KG1 (cell line): Measurements from ENCODE around the gene COL25A1.

Experiments
- DNase-seq: peaks from one replicate; lab custom pipeline; 2025; lab: John Stamatoyannopoulos, UW

The COL25A1 gene

DNA sequence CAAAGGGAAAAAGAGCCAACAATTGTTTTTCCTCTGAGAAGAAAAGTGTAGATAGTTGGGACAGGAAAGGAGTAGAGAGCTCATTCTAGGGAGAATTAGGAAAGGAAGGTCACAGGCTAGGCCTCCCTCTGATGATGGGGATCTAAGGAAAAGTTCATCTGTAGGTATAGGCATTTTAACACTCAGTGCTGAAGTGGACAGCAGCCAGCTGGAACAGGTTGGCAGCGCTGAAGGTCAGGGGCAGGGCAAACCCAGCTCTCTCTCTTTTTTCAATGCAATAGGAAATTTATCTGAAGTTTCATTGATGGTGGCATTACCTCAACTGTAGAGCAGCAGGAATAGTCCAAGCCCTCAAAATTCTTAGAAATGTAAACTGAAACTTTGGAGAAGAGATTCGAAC is 441.1 kb downstream of the COL25A1 start:
- DNase-seq: no peak

DNA sequence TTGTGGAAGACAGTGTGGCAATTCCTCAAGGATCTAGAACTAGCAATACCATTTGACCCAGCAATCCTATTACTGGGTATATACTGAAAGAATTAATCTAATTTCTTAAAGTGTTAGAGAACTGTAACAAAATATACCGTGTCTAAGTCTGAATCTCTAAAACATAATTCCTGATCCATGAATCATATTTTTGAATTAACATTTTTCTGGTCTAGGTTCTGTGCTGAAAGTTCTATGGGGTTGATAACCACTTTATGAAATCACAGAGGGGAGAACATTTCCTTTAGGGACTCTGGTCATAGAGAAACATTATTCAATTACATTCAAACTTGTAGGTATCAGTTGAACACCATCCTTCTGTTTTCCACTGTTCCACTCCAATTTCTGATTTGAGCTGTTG is 447.7 kb downstream of the COL25A1 start:
- no peak for DNase-seq

DNA sequence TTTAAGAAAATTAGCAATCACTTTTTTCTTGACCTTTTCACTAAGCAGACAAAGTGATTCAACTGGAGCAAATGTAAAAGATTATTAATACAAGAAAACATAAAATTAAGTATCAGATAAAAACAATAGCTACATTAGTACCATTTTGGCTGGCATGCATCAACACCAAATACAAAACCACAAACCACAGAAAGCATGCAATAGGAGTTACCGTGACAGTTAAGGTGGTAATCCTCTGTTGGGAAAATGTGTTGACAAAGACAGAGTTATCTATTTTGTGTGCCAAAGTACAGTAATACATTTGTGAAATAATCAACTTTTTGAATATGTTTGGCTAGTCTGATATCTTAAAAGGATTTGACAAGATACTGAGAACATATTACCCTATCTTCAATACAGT is 449.8 kb downstream of the COL25A1 start:
- DNase-seq: no peak

DNA sequence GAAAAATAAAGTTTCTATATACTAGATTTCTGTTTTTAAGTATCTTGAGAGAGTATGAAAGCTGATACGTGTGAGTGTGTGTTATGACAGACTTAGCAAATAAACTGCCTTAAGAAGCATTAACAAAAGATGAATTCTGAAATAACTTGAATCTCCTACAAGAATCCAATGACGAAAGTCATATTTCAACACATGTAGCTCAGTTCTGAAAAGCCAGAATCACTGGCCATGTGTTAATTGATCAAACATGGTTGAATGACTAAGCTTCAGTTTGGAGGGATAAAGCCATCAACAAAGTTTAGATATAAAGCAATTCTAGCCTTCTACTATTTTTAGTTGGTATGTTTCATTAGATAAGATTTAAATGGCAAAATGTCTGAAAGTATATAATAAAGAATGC is 451.1 kb downstream of the COL25A1 start:
- no peak for DNase-seq

DNA sequence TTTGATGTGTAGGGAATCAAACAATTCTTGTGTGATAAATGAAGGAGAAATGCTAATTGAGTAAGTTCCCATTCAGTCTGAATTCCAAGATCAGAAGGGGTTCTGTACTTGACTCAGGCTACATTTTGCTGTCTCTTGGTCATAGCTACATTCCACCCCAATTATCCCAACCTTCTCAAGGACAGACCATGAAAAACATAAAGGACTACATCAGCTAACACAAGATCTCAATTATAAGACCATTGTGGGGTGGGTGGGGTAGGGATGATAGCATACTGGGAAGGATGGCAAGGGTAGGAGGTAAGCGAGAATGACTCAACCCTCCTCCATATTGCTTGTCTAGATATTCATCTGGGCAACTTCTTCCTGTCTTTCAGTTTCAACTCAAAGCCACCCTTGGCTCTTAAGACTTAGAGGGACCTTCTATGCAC is 452.2 kb downstream of the COL25A1 start:
- DNase-seq: no peak

DNA sequence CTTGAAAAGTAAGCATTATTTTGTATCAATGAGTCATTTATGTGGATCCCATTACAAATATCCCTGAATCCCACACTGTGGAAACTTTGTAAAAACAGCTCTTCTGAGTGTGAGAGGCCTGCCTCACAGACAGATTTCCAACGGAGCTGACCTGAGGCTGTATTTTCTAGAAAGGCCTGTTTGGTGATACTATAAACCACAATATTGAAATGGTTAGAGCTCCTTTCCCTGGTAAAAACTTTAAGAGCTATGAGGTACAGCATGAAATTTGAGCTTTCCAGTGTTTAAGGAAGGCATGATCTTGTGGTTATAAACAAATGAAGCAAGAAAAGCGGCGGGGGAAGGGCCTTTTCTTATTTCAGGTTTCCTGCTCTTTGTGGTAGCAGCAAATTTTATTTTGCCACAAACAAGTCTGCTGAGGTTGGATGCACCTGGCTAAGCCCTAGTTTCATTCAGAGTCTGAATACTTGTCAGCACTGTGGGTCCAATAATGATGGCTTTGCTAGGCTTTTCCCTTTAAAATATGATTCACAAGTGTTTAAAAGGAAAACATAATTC is 452.8 kb downstream of the COL25A1 start:
- DNase-seq: no peak

DNA sequence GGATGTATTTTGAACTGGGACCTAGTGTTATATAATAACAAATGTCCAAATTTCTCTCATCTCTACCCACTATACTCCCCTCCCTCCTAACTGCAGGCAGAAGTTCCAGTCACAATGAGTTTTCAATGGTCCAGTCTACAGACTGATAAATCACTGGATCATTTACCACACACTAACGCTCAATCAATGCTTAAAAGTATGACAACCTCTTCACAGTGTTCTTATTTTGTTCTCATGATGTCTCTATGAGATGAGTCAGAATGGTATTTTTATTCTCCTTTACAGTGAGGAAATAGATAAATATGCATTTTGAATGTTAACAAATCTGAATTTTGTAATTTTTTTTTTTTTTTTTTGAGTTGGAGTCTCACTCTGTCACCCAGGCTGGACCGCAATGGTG is 455.9 kb downstream of the COL25A1 start:
- no peak for DNase-seq

DNA sequence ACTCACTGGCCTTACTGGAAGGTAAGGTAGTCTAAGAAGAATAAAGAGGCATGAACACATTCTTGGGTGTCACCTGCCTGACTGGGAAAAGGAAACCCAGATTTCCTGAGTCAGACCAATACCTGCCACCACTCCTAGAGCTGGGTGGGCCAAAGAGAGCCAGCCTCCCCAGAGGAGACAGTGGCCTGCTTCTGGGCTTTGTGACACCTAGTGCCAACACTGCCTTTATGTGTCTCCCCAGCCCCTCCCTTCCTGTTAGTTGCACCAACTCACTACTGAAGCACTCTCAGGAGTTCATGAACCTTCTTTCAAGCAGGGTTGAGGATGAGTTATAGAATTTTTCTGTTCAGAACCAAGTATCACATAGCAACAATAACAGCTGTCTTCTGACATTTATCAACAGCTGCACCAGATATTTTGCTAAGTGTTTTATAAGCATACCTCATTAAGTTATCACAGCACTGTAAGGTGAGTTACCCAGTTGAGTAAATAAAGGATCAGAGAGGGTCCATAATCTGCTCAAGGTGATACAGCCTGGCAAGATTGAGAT is 462.0 kb downstream of the COL25A1 start:
- no peak for DNase-seq

DNA sequence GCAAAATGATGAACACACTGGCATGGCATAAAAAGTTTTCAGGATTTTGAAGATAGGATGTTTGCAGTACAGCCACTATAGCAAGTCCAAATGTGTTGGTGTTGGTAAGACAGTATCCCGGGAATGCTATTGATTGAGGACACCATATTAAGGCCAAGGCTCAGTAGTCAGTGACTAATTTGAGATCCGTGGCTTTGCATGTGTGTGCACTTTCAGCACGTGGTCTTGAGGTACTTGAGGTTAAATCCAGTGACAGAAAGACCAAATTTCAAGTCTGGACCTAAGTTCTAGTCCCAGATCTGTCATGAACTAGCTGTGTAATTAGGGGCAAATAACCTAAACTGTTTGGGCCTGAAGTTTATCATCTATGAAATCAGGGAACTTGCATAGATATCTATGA is 463.1 kb downstream of the COL25A1 start:
- DNase-seq: no peak

DNA sequence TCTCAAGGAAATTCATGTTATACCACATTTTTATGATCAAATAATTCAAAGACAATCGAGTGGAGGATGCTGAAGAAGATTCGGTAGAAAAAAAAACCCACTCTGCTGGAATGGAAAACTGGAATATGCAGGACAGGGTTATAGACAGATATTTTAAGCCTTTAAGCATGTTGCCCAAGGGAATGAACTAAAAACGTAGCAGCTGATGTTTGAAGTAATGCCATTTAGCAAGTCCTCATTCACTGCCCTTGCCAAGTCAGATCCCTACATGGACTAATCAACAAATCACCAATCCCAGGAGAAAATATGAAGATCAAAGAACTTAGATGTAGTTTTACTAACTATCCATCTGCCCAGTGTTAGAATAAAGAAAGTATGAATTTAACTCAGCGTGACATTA is 464.0 kb downstream of the COL25A1 start:
- DNase-seq: no peak

DNA sequence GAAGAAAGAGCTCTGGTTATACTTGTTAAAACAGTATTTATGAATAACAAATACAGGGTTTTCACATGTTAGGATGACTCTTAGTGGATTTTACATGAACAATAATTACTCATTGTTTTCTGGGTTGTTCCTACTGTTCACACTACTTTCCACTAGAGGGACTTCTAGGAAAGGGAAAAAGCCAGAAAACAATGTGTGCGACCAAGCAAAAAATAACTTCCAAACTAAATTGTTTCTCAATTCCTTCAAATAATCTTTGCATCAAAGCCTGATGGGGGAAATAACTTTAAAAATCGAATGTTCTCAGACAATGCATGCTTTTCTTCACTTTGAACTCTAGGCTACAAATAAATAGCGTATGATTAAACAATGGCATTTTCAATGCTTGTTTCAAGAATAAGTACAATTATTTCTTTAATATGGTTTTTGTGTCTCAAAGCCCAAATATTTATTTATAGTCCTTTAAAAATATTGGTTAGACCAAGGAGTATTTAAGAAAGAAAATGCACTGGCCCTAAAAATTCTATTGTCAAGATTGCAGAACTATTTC is 467.5 kb downstream of the COL25A1 start:
- peak; percentile 40 for DNase-seq

DNA sequence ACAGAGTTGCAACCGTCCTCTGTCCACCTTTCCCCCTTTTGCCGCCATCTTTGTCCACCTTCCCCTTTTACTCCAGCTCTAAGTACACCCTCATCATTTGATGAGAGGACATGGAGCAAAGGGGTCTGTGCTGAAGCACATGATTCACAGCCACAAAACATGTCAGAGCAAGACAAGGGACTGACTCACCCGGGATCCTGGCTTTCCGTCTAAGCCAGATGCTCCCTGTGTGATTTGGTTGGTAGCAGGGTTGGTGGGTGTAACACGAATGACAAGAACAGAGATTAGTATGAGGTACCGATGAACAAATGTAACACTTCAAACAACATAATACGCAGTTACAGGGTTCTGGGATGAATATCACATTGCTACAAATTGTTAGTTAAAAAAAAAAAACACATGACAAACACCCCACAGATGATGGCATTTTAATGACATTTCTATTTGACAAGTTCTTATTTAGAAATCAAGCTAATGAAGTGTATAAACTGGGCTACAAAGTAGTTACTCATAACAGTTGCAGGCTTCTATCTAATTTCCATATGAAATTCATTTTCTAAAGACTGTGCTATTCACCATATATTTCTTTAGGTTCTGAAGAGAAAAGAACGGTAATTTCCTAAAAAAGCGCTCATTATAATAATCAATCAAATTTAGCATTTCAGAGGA is 468.2 kb downstream of the COL25A1 start:
- no peak for DNase-seq

DNA sequence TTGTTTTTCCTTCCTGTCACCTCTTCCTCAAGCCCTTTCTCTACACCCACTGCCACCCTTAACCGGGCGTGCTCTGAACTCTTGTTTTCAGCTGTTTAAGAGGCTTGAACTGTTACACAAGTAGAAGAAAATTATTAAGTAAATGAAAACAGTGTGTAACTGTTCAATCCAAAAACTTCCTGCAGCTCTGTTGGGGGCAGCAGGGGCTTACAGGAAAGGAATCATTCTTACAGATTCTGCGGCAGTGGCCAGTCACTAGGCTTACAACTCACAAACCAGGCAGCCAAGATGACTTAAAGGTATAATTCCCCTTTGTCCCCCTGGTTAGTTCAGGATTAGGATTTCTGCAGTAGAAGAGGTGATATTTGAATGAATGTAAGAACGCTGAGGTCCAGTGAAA is 469.4 kb downstream of the COL25A1 start:
- no peak for DNase-seq

DNA sequence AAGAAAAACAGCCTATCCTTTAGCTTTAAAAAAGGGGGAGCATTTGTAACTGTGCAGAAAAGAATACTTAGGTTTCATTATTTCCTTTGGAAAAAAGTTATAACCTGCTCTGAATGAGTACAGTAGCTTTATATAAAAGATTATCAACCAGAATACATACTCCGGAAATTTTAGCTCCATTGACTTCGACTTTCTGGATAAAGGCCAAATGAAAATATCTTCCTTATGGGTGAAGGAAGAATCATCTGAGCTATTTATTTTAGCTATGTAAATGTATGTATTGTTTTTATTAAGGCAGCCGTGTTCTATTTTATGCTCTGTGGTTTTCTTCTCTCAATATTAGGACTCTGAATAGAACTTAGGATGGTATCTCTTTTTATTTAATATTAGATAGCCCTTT is 470.6 kb downstream of the COL25A1 start:
- DNase-seq: no peak

DNA sequence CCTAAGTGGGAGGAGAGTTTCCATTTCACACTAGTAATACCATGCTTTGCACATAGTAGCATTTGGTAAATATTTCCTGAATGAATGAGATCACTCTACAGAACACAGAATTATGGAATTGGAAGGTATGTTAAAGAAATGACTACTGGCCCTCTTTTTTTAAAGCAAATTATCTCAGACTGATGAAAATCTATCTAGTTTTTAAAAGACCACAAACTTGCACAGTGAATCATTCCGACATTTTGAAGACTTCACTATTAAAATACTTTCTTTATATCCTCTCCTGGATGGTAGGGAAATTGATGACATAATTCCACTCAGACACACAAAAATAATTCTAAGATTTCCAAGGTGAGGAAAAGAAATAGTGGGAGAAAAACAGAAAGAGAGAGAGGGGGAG is 471.2 kb downstream of the COL25A1 start:
- no peak for DNase-seq

DNA sequence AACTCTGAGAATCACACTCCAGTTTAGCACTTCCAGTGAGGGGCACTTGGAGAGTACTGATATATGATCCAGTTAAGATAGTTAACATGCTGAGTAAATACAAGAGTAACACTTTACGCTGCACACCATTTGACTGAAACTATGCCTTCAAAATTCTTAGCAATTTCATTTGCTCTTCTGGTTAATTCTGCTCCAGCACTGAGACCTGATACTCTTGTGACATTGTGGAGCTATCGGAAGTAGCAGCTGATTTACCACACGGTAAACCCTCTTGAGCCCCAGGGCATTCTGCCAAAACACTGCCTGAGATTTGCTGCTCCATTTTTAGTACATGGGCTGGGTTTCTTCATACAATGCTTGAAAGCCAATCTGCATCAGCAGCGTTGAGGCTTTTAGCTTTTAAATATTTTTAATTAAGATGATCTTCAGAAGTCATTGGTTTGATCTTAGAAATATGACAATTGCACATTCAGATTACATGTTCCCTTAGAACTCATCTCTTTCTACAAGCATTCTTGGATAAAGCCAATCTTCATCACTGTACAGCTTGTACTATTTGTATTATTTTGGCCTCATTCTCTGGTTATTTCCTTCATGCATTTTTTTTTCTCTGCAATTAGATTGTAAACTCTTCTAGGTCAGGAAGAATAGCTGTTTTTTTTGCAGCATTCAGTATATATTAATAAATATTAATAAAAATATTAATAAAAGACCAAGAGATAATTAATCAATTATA is 471.8 kb downstream of the COL25A1 start:
- no peak for DNase-seq

DNA sequence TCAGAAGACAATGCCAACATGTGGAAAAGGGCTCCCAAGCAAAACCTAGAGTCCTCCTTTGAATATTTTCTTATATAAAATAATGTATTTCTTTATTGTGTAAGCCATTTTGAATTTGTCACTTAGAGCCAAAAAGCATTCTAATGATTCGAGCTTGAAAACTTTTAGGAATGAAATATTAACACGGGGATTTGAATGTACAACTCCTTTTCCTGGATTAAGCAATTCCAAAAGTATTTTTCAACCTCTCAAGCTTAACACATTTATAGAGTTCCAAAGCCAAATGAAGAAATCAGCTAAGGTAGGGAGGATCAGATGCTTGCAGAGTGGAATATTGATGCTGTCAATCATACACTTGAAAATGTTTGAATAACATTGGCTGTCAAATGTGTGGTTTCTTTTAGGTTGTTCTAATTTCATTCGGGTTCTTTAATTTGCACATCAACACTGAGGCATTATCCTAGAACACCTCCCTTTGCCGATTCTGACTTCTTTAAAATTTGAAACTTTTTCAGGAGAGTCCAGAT is 472.4 kb downstream of the COL25A1 start:
- no peak for DNase-seq

DNA sequence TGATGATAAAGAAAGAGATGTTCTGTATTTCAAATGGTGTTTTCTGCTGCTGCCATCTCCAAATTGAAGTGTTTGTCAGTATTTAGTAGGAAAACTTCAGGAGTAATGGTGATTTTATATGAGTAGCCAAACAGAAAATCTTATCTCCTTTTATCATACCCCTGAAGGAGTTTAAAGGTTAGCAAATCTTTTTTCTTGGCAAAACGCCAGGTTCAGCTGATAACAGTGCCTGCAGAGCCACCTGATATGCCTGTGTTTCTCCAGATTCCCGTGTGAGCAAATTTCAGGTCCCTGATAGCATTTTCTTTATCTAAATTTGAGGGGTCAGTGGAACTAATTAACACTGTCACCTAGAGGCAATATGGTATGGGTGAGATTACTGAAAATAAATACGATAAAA is 473.8 kb downstream of the COL25A1 start:
- DNase-seq: no peak

DNA sequence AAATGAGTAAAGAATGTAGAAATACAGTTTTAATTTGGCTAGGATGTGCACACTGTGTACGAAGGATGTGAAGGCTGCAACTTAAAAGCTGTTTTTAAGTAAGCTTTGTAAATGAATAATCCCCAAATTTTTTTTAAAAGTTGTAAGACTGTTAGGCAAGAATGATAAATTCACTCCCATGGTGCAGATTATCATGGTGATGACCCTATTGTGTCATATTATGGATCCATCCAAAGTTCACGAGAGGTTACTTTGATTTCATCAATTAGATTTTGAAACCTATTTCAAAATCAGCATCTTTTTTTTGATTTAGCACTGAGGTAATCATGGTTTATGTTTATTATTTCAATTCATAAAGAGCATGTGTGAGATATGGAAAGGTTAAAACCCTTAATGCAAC is 476.7 kb downstream of the COL25A1 start:
- no peak for DNase-seq

DNA sequence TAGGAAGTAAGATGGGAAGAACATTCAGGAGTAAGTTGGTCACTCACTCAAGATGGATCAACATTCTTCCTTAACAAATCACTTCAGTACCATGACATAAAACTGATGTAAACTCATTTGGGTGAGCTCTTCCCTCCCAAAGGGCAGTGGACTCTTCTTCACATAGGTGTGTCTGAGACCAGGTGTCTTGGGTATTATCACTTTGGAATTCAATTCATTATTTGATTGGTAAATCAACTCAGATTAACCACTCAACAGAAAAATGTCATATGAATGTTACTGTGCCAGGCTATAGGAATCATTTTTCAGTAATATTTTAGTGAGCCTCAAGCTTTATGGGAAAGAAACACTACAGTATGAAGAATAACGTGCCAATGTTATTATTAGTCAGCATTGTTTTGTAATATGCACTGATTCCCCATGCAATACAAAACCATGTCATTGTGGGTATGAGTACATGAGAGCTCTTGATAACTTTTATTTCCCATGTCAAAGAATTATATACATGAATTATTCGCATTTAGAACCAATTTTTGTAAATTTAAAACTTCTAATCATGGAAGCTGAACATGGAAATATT is 481.0 kb downstream of the COL25A1 start:
- DNase-seq: no peak

DNA sequence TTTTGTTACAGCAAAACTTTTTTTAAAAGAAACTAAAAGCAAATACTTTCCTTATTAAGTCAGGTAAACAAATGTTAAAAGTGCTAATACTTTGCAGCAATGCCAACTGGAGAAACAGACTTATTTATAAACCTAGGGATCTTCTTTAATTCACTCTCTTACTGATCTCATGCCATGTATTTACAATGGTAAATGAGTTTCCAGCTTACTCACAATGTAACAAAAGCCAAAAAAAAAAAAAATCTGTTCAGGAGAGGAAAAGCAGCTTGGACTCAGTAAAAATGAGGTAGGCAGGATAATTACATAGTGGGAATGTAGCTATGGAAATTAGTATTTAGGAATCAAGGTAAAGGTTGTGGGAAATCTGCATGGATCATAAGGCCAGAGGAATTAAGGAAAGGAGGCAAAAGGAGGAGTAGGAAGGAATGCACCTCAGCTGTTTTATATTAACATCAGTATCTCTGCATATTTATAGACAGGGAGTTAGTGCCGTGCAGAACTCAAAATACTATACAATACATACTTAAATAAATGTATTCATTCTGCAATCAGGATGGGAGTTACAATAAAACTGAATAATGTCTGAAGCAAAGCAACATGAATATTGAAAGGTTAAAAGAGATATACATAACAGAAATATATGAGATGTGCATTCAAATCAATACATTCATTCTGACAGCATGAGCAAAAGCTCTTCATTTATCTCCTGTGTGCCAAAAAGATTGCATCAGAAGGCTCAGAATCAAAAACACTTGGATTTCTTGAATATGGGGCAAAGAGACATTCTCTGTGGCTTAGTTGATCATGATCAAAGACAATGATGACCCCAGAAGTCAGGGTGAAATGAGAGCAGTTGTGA is 481.7 kb downstream of the COL25A1 start:
- no peak for DNase-seq
